HepG2 (cell line): ENCODE data around the gene STMN1. TPM values are rescaled to one million over a fixed set of nuclear protein-coding genes. Genes with fewer than 3 reads are reported as not detected.
A peak's percentile ranks its signal among the peaks of the same experiment; 100 is the strongest.

Experiments used
- ASH2L ChIP-seq: fragments of 300-600, 200-600 bp; sonication (generic); IDR thresholded peaks from 2 replicates; pipeline ENCODE4 v1.7.0; 2017; ENCODE audit warnings: low read depth, mild to moderate bottlenecking, moderate library complexity, mixed read lengths, low read length; ENCODE audit not compliant: insufficient read length
- BRD4 ChIP-seq: sonication (generic); formaldehyde crosslinking; IDR thresholded peaks from 2 replicates; pipeline ENCODE4 v1.4.0; 2020; ENCODE audit warnings: missing genetic modification reagents
- GABPA ChIP-seq, 2 experiments: IDR thresholded peaks; 2 replicates each; pipeline ENCODE4 v1.6.1; 2011 to 2016; ENCODE audit warnings: low read depth in 2 of 2, low read length in 1 of 2, missing biosample characterization in 1 of 2, missing genetic modification characterization in 1 of 2
- MIXL1 ChIP-seq: IDR thresholded peaks from 2 replicates; pipeline ENCODE4 v1.6.1; 2016
- RFXANK ChIP-seq: IDR thresholded peaks from 2 replicates; pipeline ENCODE4 v1.6.1; 2016
- ZBTB38 ChIP-seq: sonication (generic); formaldehyde crosslinking; IDR thresholded peaks from 2 replicates; pipeline ENCODE4 v1.5.1; 2020; ENCODE audit warnings: mild to moderate bottlenecking, missing genetic modification reagents
- ZNF281 ChIP-seq: sonication (generic); formaldehyde crosslinking; IDR thresholded peaks from 2 replicates; pipeline ENCODE4 v1.4.0; 2020; ENCODE audit warnings: missing genetic modification reagents, borderline replicate concordance
- ZNF614 ChIP-seq: IDR thresholded peaks from 2 replicates; pipeline ENCODE4 v1.6.1; 2018; ENCODE audit warnings: missing biosample characterization, missing genetic modification reagents, inconsistent platforms, borderline replicate concordance
- ZNF687 ChIP-seq: sonication (generic); formaldehyde crosslinking; IDR thresholded peaks from 2 replicates; pipeline ENCODE4 v1.5.1; 2020; ENCODE audit warnings: mild to moderate bottlenecking, missing genetic modification reagents, moderate library complexity
- ZNF746 ChIP-seq: sonication (generic); formaldehyde crosslinking; IDR thresholded peaks from 2 replicates; pipeline ENCODE4 v1.8.0; 2022; ENCODE audit warnings: mild to moderate bottlenecking, missing genetic modification reagents
- polyA plus RNA-seq, 8 experiments: library from polyadenylated mRNA; depleted of rRNA in 3 of 8; stranded (reverse) in 7 of 8; unstranded in 1 of 8; fragments of >200 nt; fragmentation: Illumina TruSeq in 4 of 8; extraction: Trizol in 4 of 8; gene quantifications; 2 replicates each; pipeline versions ENCODE4 v1.2.1 to v1.2.3, GENCODE V29; 2011 to 2016; ENCODE audit warnings: low read depth in 4 of 8, missing spikeins in 1 of 8, mixed read lengths in 1 of 8; ENCODE audit not compliant: insufficient read depth in 1 of 8
- total RNA-seq, 5 experiments: library from RNA; depleted of rRNA; stranded (reverse); fragments of >200 nt; fragmentation: Illumina TruSeq; extraction: Trizol; gene quantifications; 2 replicates each; pipeline ENCODE4 v1.2.3, GENCODE V29; 2016; ENCODE audit warnings: low read depth in 1 of 5
- TF ChIP-seq, protein P1 (sequence below): IDR thresholded peaks from 2 replicates; pipeline ENCODE4 v1.6.1; 2018; ENCODE audit warnings: missing genetic modification reagents, mild to moderate bottlenecking, missing compliant biosample characterization
- TF ChIP-seq, protein P2 (sequence below): IDR thresholded peaks from 2 replicates; pipeline ENCODE4 v1.6.1; 2016
- TF ChIP-seq, protein P3 (sequence below): sonication (generic); formaldehyde crosslinking; IDR thresholded peaks from 2 replicates; pipeline ENCODE4 v1.4.0; 2020; ENCODE audit warnings: missing genetic modification reagents, borderline replicate concordance

Gene STMN1
- total and polyA plus RNA-seq, 2 of the 13 experiments (the other 11 are each of a cell fraction or from before 2014, with no cell fraction given), result 45.9 to 409 TPM

DNA sequence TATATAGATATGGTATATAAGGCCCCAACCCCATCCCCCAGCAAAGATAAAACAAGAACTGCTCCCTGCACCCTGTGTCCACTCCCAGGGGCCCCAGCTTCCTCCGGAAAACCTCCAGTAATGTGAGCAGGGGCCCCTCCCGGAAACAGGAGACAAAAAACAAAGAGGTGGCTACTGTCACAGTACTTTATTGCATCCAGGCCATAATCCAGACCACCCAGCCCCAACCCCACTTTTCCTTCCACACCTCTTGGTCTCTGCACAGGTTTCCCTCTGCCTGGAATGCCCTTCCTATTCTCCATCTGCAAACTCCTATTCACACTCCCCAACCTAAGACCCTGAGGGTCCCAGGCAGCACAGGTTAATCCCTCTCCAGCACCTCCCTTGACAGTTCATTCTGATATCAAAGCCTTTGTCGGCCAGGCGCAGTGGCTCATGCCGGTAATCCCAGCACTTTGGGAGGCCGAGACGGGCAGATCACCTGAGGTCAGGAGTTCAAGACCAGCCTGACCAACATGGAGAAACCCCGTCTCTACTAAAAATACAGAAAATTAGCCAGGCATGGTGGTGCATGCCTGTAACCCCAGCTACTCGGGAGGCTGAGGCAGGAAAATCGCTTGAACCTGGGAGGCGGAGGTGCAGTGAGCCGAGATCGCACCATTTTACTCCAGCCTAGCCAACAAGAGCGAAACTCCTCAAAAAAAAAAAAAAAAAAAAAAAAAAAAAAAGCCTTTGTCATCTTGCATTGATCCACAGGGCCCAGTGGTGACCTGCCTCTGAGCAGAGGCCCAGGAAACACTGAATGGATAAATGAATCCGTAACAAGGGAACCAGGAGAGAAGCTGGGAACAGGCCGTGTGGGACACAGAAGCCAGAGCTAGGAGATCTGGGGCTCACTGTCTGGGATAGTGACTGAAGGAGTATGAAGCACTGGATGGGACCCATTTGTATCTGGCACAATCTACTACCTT, 44.6 kb downstream of the STMN1 start (continued):
- TF ChIP-seq ZNF281 (0 out of 2 replicates have a peak, but pooled peaks have one; percentile 61), RFXANK (CRISPR knock-in tag) (no peak), GABPA (IDR thresholded peaks at IDR 0.05; ENCODE audit: low read depth, low read length) (no peak), GABPA (CRISPR knock-in tag; IDR thresholded peaks at IDR 0.05; ENCODE audit: low read depth) (peak; percentile 82), BRD4 (CRISPR knock-in tag) (no peak), ZNF687 (peak; percentile 46; the same call in 1 of the 2 replicates), ZNF746 (CRISPR knock-in tag) (no peak), ASH2L (peak; percentile 79), MIXL1 (CRISPR knock-in tag) (peak; percentile 58; the same call in 1 of the 2 replicates), ZNF614 (peak; percentile 35; the same call in 1 of the 2 replicates), ZBTB38 (peak; percentile 85)
- TF ChIP-seq, protein P1, sequence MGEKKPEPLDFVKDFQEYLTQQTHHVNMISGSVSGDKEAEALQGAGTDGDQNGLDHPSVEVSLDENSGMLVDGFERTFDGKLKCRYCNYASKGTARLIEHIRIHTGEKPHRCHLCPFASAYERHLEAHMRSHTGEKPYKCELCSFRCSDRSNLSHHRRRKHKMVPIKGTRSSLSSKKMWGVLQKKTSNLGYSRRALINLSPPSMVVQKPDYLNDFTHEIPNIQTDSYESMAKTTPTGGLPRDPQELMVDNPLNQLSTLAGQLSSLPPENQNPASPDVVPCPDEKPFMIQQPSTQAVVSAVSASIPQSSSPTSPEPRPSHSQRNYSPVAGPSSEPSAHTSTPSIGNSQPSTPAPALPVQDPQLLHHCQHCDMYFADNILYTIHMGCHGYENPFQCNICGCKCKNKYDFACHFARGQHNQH (CRISPR knock-in tag), result peak; percentile 52
- TF ChIP-seq, protein P2, sequence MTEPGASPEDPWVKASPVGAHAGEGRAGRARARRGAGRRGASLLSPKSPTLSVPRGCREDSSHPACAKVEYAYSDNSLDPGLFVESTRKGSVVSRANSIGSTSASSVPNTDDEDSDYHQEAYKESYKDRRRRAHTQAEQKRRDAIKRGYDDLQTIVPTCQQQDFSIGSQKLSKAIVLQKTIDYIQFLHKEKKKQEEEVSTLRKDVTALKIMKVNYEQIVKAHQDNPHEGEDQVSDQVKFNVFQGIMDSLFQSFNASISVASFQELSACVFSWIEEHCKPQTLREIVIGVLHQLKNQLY (CRISPR knock-in tag), result peak; percentile 12; the same call in 1 of the 2 replicates
- TF ChIP-seq, protein P3, sequence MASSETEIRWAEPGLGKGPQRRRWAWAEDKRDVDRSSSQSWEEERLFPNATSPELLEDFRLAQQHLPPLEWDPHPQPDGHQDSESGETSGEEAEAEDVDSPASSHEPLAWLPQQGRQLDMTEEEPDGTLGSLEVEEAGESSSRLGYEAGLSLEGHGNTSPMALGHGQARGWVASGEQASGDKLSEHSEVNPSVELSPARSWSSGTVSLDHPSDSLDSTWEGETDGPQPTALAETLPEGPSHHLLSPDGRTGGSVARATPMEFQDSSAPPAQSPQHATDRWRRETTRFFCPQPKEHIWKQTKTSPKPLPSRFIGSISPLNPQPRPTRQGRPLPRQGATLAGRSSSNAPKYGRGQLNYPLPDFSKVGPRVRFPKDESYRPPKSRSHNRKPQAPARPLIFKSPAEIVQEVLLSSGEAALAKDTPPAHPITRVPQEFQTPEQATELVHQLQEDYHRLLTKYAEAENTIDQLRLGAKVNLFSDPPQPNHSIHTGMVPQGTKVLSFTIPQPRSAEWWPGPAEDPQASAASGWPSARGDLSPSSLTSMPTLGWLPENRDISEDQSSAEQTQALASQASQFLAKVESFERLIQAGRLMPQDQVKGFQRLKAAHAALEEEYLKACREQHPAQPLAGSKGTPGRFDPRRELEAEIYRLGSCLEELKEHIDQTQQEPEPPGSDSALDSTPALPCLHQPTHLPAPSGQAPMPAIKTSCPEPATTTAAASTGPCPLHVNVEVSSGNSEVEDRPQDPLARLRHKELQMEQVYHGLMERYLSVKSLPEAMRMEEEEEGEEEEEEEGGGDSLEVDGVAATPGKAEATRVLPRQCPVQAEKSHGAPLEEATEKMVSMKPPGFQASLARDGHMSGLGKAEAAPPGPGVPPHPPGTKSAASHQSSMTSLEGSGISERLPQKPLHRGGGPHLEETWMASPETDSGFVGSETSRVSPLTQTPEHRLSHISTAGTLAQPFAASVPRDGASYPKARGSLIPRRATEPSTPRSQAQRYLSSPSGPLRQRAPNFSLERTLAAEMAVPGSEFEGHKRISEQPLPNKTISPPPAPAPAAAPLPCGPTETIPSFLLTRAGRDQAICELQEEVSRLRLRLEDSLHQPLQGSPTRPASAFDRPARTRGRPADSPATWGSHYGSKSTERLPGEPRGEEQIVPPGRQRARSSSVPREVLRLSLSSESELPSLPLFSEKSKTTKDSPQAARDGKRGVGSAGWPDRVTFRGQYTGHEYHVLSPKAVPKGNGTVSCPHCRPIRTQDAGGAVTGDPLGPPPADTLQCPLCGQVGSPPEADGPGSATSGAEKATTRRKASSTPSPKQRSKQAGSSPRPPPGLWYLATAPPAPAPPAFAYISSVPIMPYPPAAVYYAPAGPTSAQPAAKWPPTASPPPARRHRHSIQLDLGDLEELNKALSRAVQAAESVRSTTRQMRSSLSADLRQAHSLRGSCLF, result no peak
